H1 (cell line): ENCODE measurements around the gene ARRB1.

ENCODE experiments used
- FOSL1 ChIP-seq: IDR thresholded peaks from 2 replicates; pipeline ENCODE4 v1.6.1; 2011; ENCODE audit warnings: mild to moderate bottlenecking, low read depth, low read length, moderate library complexity; ENCODE audit not compliant: insufficient read depth
- POLR2A ChIP-seq, 2 experiments: IDR thresholded peaks; 1 replicate in 1 of 2; 2 replicates in 1 of 2; pipeline ENCODE4 v1.6.1; 2011; ENCODE audit warnings: low read depth in 2 of 2, low read length in 2 of 2, mild to moderate bottlenecking in 2 of 2; ENCODE audit errors: control extremely low read depth in 1 of 2
- POLR2AphosphoS5 ChIP-seq: IDR thresholded peaks from 2 replicates; pipeline ENCODE4 v1.6.1; 2011; ENCODE audit warnings: low read depth, low read length
- RFX5 ChIP-seq: IDR thresholded peaks from 2 replicates; pipeline ENCODE4 v1.6.1; 2011; ENCODE audit warnings: low read depth, low read length, improper control_type of control experiment, borderline replicate concordance
- SAP30 ChIP-seq: fragments of 300-600 bp; sonication (generic); IDR thresholded peaks from 2 replicates; pipeline ENCODE4 v1.7.1; 2012; ENCODE audit warnings: low read length, moderate library complexity, mild to moderate bottlenecking, inconsistent platforms; ENCODE audit not compliant: insufficient read depth, insufficient replicate concordance
- SP1 ChIP-seq: IDR thresholded peaks from 2 replicates; pipeline ENCODE4 v1.6.1; 2011; ENCODE audit warnings: low read depth, low read length
- TBP ChIP-seq: IDR thresholded peaks from 2 replicates; pipeline ENCODE4 v1.6.1; 2011; ENCODE audit warnings: low read depth, low read length, improper control_type of control experiment
- ZNF274 ChIP-seq: IDR thresholded peaks from 2 replicates; pipeline ENCODE4 v1.7.0; 2012; ENCODE audit warnings: low read length, borderline replicate concordance; ENCODE audit errors: extremely low read depth
- TF ChIP-seq, protein P1 (sequence below), 3 experiments: IDR thresholded peaks; 1 replicate in 2 of 3; 2 replicates in 1 of 3; pipeline versions ENCODE4 v1.5.1 to v1.6.1; 2011; ENCODE audit warnings: low read length in 3 of 3, mild to moderate bottlenecking in 3 of 3, inconsistent platforms in 2 of 3, low read depth in 1 of 3, moderate library complexity in 1 of 3; ENCODE audit not compliant: insufficient read depth in 1 of 3; ENCODE audit errors: control extremely low read depth in 1 of 3
- TF ChIP-seq, protein P2 (sequence below): IDR thresholded peaks from 2 replicates; pipeline ENCODE4 v1.6.1; 2012; ENCODE audit warnings: inconsistent platforms
- TF ChIP-seq, protein P3 (sequence below): IDR thresholded peaks from 2 replicates; pipeline ENCODE4 v1.6.1; 2011; ENCODE audit warnings: low read depth, mild to moderate bottlenecking, low read length; ENCODE audit not compliant: insufficient read depth

DNA sequence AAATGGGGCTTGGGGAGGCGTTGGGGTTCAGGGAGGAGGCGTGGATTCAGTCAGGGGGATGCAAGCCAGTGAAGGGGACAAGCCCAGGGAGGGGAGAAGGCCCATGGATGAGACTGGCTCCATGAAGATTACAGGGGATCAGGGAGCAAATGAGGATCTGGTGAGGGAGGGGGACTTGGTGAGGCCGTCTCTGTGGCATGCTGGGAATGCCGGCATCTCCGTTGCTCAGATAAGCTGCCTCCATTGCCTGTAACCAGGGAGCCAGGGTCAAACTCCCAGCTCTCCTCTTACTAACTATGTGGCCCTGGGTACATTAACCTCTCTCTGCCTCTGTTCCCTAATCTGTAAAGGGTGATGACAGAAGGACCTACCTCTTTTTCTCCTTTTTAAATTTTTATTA is 72.2 kb downstream of the ARRB1 start:
- TF ChIP-seq RFX5 = no peak
- TF ChIP-seq, protein P1, sequence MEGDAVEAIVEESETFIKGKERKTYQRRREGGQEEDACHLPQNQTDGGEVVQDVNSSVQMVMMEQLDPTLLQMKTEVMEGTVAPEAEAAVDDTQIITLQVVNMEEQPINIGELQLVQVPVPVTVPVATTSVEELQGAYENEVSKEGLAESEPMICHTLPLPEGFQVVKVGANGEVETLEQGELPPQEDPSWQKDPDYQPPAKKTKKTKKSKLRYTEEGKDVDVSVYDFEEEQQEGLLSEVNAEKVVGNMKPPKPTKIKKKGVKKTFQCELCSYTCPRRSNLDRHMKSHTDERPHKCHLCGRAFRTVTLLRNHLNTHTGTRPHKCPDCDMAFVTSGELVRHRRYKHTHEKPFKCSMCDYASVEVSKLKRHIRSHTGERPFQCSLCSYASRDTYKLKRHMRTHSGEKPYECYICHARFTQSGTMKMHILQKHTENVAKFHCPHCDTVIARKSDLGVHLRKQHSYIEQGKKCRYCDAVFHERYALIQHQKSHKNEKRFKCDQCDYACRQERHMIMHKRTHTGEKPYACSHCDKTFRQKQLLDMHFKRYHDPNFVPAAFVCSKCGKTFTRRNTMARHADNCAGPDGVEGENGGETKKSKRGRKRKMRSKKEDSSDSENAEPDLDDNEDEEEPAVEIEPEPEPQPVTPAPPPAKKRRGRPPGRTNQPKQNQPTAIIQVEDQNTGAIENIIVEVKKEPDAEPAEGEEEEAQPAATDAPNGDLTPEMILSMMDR (IDR thresholded peaks at IDR 0.05; ENCODE audit: control extremely low read depth in 1 of 3, insufficient read depth in 1 of 3, low read depth in 1 of 3, low read length in 3 of 3) = no peak
- TF ChIP-seq FOSL1 = no peak
- TF ChIP-seq, protein P2, sequence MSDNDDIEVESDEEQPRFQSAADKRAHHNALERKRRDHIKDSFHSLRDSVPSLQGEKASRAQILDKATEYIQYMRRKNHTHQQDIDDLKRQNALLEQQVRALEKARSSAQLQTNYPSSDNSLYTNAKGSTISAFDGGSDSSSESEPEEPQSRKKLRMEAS = no peak
- TF ChIP-seq SAP30 = no peak
- TF ChIP-seq SP1 = no peak
- TF ChIP-seq POLR2AphosphoS5 = no peak
- TF ChIP-seq, protein P3, sequence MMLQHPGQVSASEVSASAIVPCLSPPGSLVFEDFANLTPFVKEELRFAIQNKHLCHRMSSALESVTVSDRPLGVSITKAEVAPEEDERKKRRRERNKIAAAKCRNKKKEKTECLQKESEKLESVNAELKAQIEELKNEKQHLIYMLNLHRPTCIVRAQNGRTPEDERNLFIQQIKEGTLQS = no peak
- TF ChIP-seq ZNF274 = no peak
- TF ChIP-seq POLR2A (IDR thresholded peaks at IDR 0.05; ENCODE audit: control extremely low read depth in 1 of 2, low read depth in 2 of 2, low read length in 2 of 2) = no peak
- no peak for TF ChIP-seq TBP
